HCT116 (cell line): ENCODE measurements around the gene JCHAIN. TPM values are rescaled to one million over a fixed set of nuclear protein-coding genes. Genes with fewer than 3 reads are reported as not detected.

Experiments used
- ATAC-seq: fragments of 200-7000 bp; cut with Tn5 transposase; 2 replicates; pipeline ENCODE4 v1.9.1; 2020; ENCODE audit warnings: mild to moderate bottlenecking, moderate library complexity
- BruUV-seq: library from RNA; stranded (reverse); fragments of 400-500 nt; replicated peaks from 2 replicates; lab custom pipeline; 2021; lab: Mats Ljungman, UMichigan
- CTCF ChIA-PET: fragments of 300-600 bp; sonication (Branson Sonifier 250); formaldehyde crosslinking; loops from one replicate; lab custom pipeline; 2021; ENCODE audit warnings: antibody characterized with exemption; lab: Charles Lee
- POLR2A ChIA-PET: fragments of 300-600, 350-600 bp; sonication (Branson Sonifier 250); formaldehyde crosslinking; loops from one replicate; lab custom pipeline; 2021; ENCODE audit warnings: antibody characterized with exemption; lab: Charles Lee
- RAD21 ChIA-PET, 2 experiments: fragments of 300-600 bp; sonication (Branson Sonifier 250); formaldehyde crosslinking; loops; one replicate each; lab custom pipeline; 2023; ENCODE audit warnings: low total read pairs in 2 of 2; ENCODE audit not compliant: uncharacterized antibody in 2 of 2, unreplicated experiment in 2 of 2, low non-redundant PET in 1 of 2; lab: Charles Lee
- DNase-seq: peaks from one replicate; pipeline ENCODE4 v3.0.0-alpha.2; 2010; ENCODE audit warnings: low read depth, low spot score
- H2AFZ ChIP-seq: fragments of 200-600 bp; shearing (Covaris generic), sonication (generic); 2 replicates; pipeline ENCODE4 v1.6.1; 2017; ENCODE audit warnings: low read depth, mixed run types, mixed read lengths, antibody characterized with exemption, low read length; ENCODE audit not compliant: poor library complexity, severe bottlenecking
- H3K27ac ChIP-seq: 2 replicates; pipeline ENCODE4 v1.5.1; 2012; ENCODE audit warnings: low read depth, low read length
- H3K27me3 ChIP-seq: fragments of 200-600 bp; sonication (generic); 2 replicates; pipeline ENCODE4 v1.6.1; 2016; ENCODE audit warnings: mixed run types, low read length, mixed read lengths; ENCODE audit not compliant: insufficient read depth
- H3K36me3 ChIP-seq, 2 experiments: fragments of 200-500 bp in 1 of 2; fragments of 200-600 bp in 1 of 2; sonication (Bioruptor generic) in 1 of 2; sonication (generic) in 1 of 2; 2 replicates each; pipeline versions ENCODE4 v1.5.1 to v1.6.1; 2014 to 2016; ENCODE audit warnings: low read length in 2 of 2, inconsistent platforms in 1 of 2, mixed read lengths in 1 of 2, mixed run types in 1 of 2; ENCODE audit not compliant: insufficient read depth in 2 of 2, control insufficient read depth in 1 of 2
- H3K4me1 ChIP-seq, 2 experiments: fragments of 200-600 bp in 1 of 2; sonication (generic) in 1 of 2; 2 replicates each; pipeline versions ENCODE4 v1.5.1 to v1.6.1; 2012 to 2017; ENCODE audit warnings: low read length in 2 of 2, inconsistent platforms in 1 of 2, mild to moderate bottlenecking in 1 of 2, mixed read lengths in 1 of 2, mixed run types in 1 of 2, moderate library complexity in 1 of 2; ENCODE audit not compliant: insufficient read depth in 2 of 2, control insufficient read depth in 1 of 2
- H3K4me2 ChIP-seq: fragments of 200-600 bp; sonication (generic); 2 replicates; pipeline ENCODE4 v1.6.1; 2017; ENCODE audit warnings: mixed run types, low read length, mixed read lengths
- H3K4me3 ChIP-seq, 2 experiments: fragments of 200-600 bp in 1 of 2; sonication (generic) in 1 of 2; replicated peaks in 1 of 2; 2 replicates each; pipeline ENCODE4 v1.5.1; 2011 to 2016; ENCODE audit warnings: low read length in 2 of 2, control low read depth in 1 of 2, low read depth in 1 of 2, mild to moderate bottlenecking in 1 of 2, mixed read lengths in 1 of 2, mixed run types in 1 of 2
- H3K79me2 ChIP-seq: fragments of 200-600 bp; sonication (generic); 2 replicates; pipeline ENCODE4 v1.6.1; 2017; ENCODE audit warnings: mild to moderate bottlenecking, mixed run types, low read length, moderate library complexity, mixed read lengths; ENCODE audit not compliant: insufficient read depth
- H3K9ac ChIP-seq: fragments of 200-600 bp; sonication (generic); 2 replicates; pipeline ENCODE4 v1.6.1; 2016; ENCODE audit warnings: low read length, mixed read lengths
- H3K9me2 ChIP-seq: fragments of 200-600 bp; sonication (generic), shearing (Covaris generic); 2 replicates; pipeline ENCODE4 v1.6.1; 2017; ENCODE audit warnings: mixed run types, mild to moderate bottlenecking, moderate library complexity; ENCODE audit not compliant: insufficient read depth
- H3K9me3 ChIP-seq, 2 experiments: fragments of 200-500 bp in 1 of 2; fragments of 200-600 bp in 1 of 2; sonication (Bioruptor generic) in 1 of 2; sonication (generic) in 1 of 2; 2 replicates each; pipeline ENCODE4 v1.6.1; 2014 to 2017; ENCODE audit warnings: low read length in 2 of 2, mixed read lengths in 2 of 2, inconsistent platforms in 1 of 2, low read depth in 1 of 2, mild to moderate bottlenecking in 1 of 2, mixed run types in 1 of 2, moderate library complexity in 1 of 2; ENCODE audit not compliant: control insufficient read depth in 1 of 2, insufficient read depth in 1 of 2
- H4K20me1 ChIP-seq: fragments of 200-600 bp; sonication (generic), shearing (Covaris generic); 2 replicates; pipeline ENCODE4 v1.6.1; 2017; ENCODE audit warnings: mixed run types, mild to moderate bottlenecking, moderate library complexity; ENCODE audit not compliant: insufficient read depth
- ATF3 ChIP-seq: IDR thresholded peaks from 2 replicates; pipeline ENCODE4 v1.6.1; 2012
- CBX3 ChIP-seq: IDR thresholded peaks from 2 replicates; pipeline ENCODE4 v1.6.1; 2012; ENCODE audit warnings: low read depth
- CEBPB ChIP-seq: IDR thresholded peaks from 2 replicates; pipeline ENCODE4 v1.6.1; 2012; ENCODE audit warnings: low read depth
- CTCF ChIP-seq, 3 experiments: fragments of 200-600 bp in 1 of 3; sonication (generic) in 1 of 3; IDR thresholded peaks in 2 of 3; conservative IDR thresholded peaks in 1 of 3; 2 replicates each; pipeline ENCODE4 v1.5.1; 2012 to 2017; ENCODE audit warnings: low read depth in 2 of 3, low read length in 2 of 3, antibody characterized with exemption in 1 of 3, borderline replicate concordance in 1 of 3, control low read depth in 1 of 3, mild to moderate bottlenecking in 1 of 3, mixed read lengths in 1 of 3, mixed run types in 1 of 3, moderate library complexity in 1 of 3; ENCODE audit not compliant: insufficient read depth in 1 of 3
- EGR1 ChIP-seq: IDR thresholded peaks from 2 replicates; pipeline ENCODE4 v1.6.1; 2012; ENCODE audit warnings: low read depth
- ELF1 ChIP-seq: IDR thresholded peaks from 2 replicates; pipeline ENCODE4 v1.6.1; 2012; ENCODE audit warnings: low read depth, borderline replicate concordance
- EZH2 ChIP-seq: fragments of 200-600 bp; sonication (generic); IDR thresholded peaks from 2 replicates; pipeline ENCODE4 v1.6.1; 2017; ENCODE audit warnings: antibody characterized with exemption, mixed run types
- EZH2phosphoT487 ChIP-seq: fragments of 200-600 bp; IDR thresholded peaks from 2 replicates; pipeline ENCODE4 v1.6.1; 2018; ENCODE audit warnings: antibody characterized with exemption, borderline replicate concordance
- FOSL1 ChIP-seq: IDR thresholded peaks from 2 replicates; pipeline ENCODE4 v1.6.1; 2012; ENCODE audit warnings: low read depth
- JUND ChIP-seq: IDR thresholded peaks from 2 replicates; pipeline ENCODE4 v1.6.1; 2012
- MAX ChIP-seq: IDR thresholded peaks from 2 replicates; pipeline ENCODE4 v1.6.1; 2012
- POLR2A ChIP-seq: IDR thresholded peaks from 2 replicates; pipeline ENCODE4 v1.7.0; 2011; ENCODE audit warnings: borderline replicate concordance; ENCODE audit not compliant: insufficient read depth, insufficient read length; ENCODE audit errors: extremely low read depth
- POLR2AphosphoS5 ChIP-seq: IDR thresholded peaks from 2 replicates; pipeline ENCODE4 v1.6.1; 2011; ENCODE audit warnings: mild to moderate bottlenecking, low read depth, low read length, moderate library complexity
- RAD21 ChIP-seq: IDR thresholded peaks from 2 replicates; pipeline ENCODE4 v1.6.1; 2012; ENCODE audit warnings: low read depth, mild to moderate bottlenecking
- REST ChIP-seq: IDR thresholded peaks from 2 replicates; pipeline ENCODE4 v1.6.1; 2012; ENCODE audit warnings: low read depth
- SIN3A ChIP-seq: IDR thresholded peaks from 2 replicates; pipeline ENCODE4 v1.6.1; 2012; ENCODE audit warnings: low read depth
- SP1 ChIP-seq: IDR thresholded peaks from 2 replicates; pipeline ENCODE4 v1.6.1; 2012; ENCODE audit warnings: low read depth
- SRF ChIP-seq: IDR thresholded peaks from 2 replicates; pipeline ENCODE4 v1.6.1; 2012; ENCODE audit warnings: low read depth
- ZBTB33 ChIP-seq: IDR thresholded peaks from 2 replicates; pipeline ENCODE4 v1.6.1; 2011; ENCODE audit warnings: mild to moderate bottlenecking, low read length, moderate library complexity; ENCODE audit not compliant: insufficient replicate concordance; ENCODE audit errors: extremely low read depth
- ZNF274 ChIP-seq: fragments of 200-500 bp; sonication (Bioruptor generic); IDR thresholded peaks from 2 replicates; pipeline ENCODE4 v1.6.1; 2014; ENCODE audit warnings: mild to moderate bottlenecking, low read depth, low read length, inconsistent platforms
- intact Hi-C: fragments of 100-400 bp; cut with micrococcal nuclease; formaldehyde crosslinking; loops from 2 replicates; pipeline ENCODE4 v1.10.0; 2022
- total RNA-seq: library from RNA; stranded (reverse); gene quantifications from one replicate; pipeline ENCODE4 v1.2.1, GENCODE V29; 2021; ENCODE audit not compliant: unreplicated experiment

JCHAIN gene
- total RNA-seq, 1 experiment from 2014 or later = 0.79 TPM

- no peaks in the 10 kb centered on the region for H3K9me2 ChIP-seq
- no peak for ATAC-seq
- TF ChIP-seq POLR2AphosphoS5 (no peak), ATF3 (no peak), JUND (no peak), MAX (no peak), ZNF274 (no peak), FOSL1 (no peak), CBX3 (no peak), CTCF (IDR thresholded peaks at IDR 0.05 in 2 of 3, conservative IDR thresholded peaks at IDR 0.05 in 1 of 3; ENCODE audit: borderline replicate concordance in 1 of 3, insufficient read depth in 1 of 3, low read depth in 2 of 3, low read length in 2 of 3) (no peak), EZH2phosphoT487 (no peak), SIN3A (no peak), CEBPB (no peak), EGR1 (no peak), EZH2 (no peak), ZBTB33 (no peak), REST (no peak), SP1 (no peak), ELF1 (no peak), RAD21 (no peak), POLR2A (no peak), SRF (no peak)
- TF ChIP-seq, all 23 proteins: peak for 0
- CTCF ChIA-PET = no interaction called here
- no TSS peak for BruUV-seq
- Histone ChIP-seq H3K79me2 (no peaks in the 10 kb centered on the region), H3K27me3 (no peaks in the 10 kb centered on the region), H3K36me3 (no peaks in the 10 kb centered on the region), H2AFZ (no peak overlapping the region), H3K9me3 (no peaks in the 10 kb centered on the region), H3K4me3 (no peak overlapping the region), H3K4me1 (peaks cover 12 to 21% of the 10 kb centered on the region in 2 experiments), H3K4me2 (no peak overlapping the region), H4K20me1 (no peaks in the 10 kb centered on the region), H3K9ac (no peak overlapping the region), H3K27ac (no peak overlapping the region)
- intact Hi-C loops = no loop called here
- DNase-seq = no peak
- POLR2A ChIA-PET = no interaction called here
- RAD21 ChIA-PET = no interaction called here
These were observed 31.8 kb downstream of the JCHAIN start for GRCh38 chr4:70634482-70634881.
